ENCODE data around the gene PTPN20.

PTPN20 gene

DNA sequence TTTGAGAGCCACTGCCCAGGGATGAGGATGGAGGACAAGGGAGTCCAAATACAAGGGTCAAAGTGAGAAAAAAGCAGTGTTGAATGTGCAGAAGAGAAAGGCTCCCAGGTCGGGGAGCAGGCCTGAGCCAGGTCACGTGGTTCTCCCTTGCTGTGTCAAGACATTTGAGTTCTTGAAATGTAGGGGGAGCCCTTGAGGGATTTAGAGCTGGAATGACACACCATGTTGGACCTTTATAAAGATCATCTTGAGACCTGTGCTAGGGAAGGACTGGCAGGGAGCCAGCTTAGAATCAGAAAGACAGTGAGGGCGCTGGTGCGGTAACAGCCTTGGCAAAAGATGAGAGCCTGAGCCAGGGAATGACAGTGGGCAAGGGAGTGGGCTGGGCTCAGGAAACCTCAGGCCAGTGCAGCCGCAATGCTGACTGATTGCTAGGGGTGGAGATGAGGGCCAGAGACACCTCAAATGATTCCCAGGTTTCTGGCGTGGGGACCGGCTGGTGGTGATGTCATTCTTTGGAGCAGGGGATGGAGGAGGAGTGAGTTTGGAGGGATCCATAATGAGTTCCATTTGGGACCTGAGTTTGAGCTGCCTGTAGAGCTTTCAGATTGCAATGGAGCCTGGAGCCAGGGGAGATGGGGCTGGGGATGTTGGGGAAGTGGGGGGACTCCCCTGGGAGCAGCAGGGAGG is 120.1 kb downstream of the PTPN20 start:
- ATAC-seq = no peak
- TF ChIP-seq PPARA (CRISPR knock-in tag; IDR thresholded peaks at IDR 0.05; ENCODE audit: borderline replicate concordance) (no peak), CSDC2 (CRISPR knock-in tag; IDR thresholded peaks at IDR 0.05) (no peak), TOX (CRISPR knock-in tag; IDR thresholded peaks at IDR 0.05; ENCODE audit: borderline replicate concordance) (no peak), ARNTL (CRISPR knock-in tag; IDR thresholded peaks at IDR 0.05; ENCODE audit: borderline replicate concordance, low read depth) (no peak), ZFP3 (CRISPR knock-in tag; IDR thresholded peaks at IDR 0.05) (no peak), SNAI2 (CRISPR knock-in tag; IDR thresholded peaks at IDR 0.05) (no peak), ZFP30 (CRISPR knock-in tag; IDR thresholded peaks at IDR 0.05) (no peak), RARB (CRISPR knock-in tag; IDR thresholded peaks at IDR 0.05) (no peak)
- TF ChIP-seq, protein P1, sequence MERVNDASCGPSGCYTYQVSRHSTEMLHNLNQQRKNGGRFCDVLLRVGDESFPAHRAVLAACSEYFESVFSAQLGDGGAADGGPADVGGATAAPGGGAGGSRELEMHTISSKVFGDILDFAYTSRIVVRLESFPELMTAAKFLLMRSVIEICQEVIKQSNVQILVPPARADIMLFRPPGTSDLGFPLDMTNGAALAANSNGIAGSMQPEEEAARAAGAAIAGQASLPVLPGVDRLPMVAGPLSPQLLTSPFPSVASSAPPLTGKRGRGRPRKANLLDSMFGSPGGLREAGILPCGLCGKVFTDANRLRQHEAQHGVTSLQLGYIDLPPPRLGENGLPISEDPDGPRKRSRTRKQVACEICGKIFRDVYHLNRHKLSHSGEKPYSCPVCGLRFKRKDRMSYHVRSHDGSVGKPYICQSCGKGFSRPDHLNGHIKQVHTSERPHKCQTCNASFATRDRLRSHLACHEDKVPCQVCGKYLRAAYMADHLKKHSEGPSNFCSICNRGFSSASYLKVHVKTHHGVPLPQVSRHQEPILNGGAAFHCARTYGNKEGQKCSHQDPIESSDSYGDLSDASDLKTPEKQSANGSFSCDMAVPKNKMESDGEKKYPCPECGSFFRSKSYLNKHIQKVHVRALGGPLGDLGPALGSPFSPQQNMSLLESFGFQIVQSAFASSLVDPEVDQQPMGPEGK (CRISPR knock-in tag; IDR thresholded peaks at IDR 0.05; ENCODE audit: borderline replicate concordance) = no peak

DNA sequence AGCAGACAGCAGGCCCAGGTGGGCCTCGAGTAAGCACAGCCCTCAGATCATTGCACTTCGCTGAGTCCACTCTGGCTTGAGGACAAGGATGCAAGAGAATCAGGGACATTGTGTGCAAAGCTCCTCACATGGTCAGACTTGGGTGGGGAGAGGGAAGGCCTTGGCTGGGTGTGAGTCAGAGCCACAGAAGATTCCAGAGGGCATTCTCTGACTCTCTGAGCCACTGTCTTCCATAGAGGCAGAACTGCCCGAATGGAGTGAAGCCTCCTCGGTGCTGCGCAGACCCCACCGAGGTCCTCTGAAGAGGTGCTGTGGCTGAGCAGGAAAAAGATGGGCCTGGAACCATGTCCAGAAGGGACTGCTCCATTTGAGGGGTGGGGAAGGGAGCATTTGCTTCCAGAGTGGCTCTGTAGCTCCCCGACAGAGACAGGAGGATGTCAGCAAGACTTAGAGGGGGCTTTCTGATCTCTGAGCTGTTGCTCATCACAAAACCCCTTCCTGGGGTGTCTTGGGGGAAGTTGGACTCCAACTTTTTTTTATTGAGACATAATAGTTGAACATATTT is 120.8 kb downstream of the PTPN20 start:
- TF ChIP-seq TCF4 (CRISPR knock-in tag; IDR thresholded peaks at IDR 0.05; ENCODE audit: borderline replicate concordance) = no peak
- TF ChIP-seq, protein P2, sequence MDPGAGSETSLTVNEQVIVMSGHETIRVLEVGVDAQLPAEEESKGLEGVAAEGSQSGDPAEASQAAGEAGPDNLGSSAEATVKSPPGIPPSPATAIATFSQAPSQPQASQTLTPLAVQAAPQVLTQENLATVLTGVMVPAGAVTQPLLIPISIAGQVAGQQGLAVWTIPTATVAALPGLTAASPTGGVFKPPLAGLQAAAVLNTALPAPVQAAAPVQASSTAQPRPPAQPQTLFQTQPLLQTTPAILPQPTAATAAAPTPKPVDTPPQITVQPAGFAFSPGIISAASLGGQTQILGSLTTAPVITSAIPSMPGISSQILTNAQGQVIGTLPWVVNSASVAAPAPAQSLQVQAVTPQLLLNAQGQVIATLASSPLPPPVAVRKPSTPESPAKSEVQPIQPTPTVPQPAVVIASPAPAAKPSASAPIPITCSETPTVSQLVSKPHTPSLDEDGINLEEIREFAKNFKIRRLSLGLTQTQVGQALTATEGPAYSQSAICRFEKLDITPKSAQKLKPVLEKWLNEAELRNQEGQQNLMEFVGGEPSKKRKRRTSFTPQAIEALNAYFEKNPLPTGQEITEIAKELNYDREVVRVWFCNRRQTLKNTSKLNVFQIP (CRISPR knock-in tag; IDR thresholded peaks at IDR 0.05; ENCODE audit: borderline replicate concordance, low read depth) = no peak
- TF ChIP-seq SNAI2 (CRISPR knock-in tag; IDR thresholded peaks at IDR 0.05) = no peak
- no peak for TF ChIP-seq OSR1 (CRISPR knock-in tag; IDR thresholded peaks at IDR 0.05)
- no peak for TF ChIP-seq PPARA (CRISPR knock-in tag; IDR thresholded peaks at IDR 0.05; ENCODE audit: borderline replicate concordance)
- TF ChIP-seq ARNTL (CRISPR knock-in tag; IDR thresholded peaks at IDR 0.05; ENCODE audit: borderline replicate concordance, low read depth) = no peak
- TF ChIP-seq RARB (CRISPR knock-in tag; IDR thresholded peaks at IDR 0.05) = no peak
- TF ChIP-seq CSDC2 (CRISPR knock-in tag; IDR thresholded peaks at IDR 0.05) = no peak
- TF ChIP-seq, protein P3, sequence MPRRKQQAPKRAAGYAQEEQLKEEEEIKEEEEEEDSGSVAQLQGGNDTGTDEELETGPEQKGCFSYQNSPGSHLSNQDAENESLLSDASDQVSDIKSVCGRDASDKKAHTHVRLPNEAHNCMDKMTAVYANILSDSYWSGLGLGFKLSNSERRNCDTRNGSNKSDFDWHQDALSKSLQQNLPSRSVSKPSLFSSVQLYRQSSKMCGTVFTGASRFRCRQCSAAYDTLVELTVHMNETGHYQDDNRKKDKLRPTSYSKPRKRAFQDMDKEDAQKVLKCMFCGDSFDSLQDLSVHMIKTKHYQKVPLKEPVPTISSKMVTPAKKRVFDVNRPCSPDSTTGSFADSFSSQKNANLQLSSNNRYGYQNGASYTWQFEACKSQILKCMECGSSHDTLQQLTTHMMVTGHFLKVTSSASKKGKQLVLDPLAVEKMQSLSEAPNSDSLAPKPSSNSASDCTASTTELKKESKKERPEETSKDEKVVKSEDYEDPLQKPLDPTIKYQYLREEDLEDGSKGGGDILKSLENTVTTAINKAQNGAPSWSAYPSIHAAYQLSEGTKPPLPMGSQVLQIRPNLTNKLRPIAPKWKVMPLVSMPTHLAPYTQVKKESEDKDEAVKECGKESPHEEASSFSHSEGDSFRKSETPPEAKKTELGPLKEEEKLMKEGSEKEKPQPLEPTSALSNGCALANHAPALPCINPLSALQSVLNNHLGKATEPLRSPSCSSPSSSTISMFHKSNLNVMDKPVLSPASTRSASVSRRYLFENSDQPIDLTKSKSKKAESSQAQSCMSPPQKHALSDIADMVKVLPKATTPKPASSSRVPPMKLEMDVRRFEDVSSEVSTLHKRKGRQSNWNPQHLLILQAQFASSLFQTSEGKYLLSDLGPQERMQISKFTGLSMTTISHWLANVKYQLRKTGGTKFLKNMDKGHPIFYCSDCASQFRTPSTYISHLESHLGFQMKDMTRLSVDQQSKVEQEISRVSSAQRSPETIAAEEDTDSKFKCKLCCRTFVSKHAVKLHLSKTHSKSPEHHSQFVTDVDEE (CRISPR knock-in tag; IDR thresholded peaks at IDR 0.05) = no peak
- TF ChIP-seq ZC3H10 (CRISPR knock-in tag; IDR thresholded peaks at IDR 0.05) = no peak
- TF ChIP-seq BACH2 (CRISPR knock-in tag; IDR thresholded peaks at IDR 0.05; ENCODE audit: borderline replicate concordance) = no peak
- TF ChIP-seq TOX (CRISPR knock-in tag; IDR thresholded peaks at IDR 0.05; ENCODE audit: borderline replicate concordance) = no peak
- TF ChIP-seq ISL1 (CRISPR knock-in tag; IDR thresholded peaks at IDR 0.05) = no peak
- no peak for TF ChIP-seq ZNF565 (CRISPR knock-in tag; conservative IDR thresholded peaks at IDR 0.05; ENCODE audit: low read depth)
- ATAC-seq = no peak

DNA sequence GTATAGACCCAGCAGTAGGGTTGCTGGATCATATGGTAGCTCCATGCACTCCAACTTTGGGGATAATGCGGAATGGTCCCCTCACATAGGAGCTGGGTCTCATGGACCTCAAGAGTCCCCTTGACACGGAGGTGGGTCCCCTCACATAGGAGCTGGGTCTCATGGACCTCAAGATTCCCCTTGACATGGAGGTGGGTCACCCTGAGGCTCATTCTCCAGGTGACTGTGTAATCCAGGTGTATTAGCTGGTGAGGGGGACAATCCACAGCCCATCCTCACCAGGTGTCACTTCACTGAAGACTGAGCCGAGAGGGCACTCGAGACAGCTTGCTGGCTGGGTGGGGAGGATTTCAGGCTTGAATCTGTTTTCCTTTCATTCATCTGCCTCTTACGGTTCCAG is 121.9 kb downstream of the PTPN20 start:
- no peak for ATAC-seq
- TF ChIP-seq ZNF565 (CRISPR knock-in tag; conservative IDR thresholded peaks at IDR 0.05; ENCODE audit: low read depth) = no peak
- TF ChIP-seq, protein P4, sequence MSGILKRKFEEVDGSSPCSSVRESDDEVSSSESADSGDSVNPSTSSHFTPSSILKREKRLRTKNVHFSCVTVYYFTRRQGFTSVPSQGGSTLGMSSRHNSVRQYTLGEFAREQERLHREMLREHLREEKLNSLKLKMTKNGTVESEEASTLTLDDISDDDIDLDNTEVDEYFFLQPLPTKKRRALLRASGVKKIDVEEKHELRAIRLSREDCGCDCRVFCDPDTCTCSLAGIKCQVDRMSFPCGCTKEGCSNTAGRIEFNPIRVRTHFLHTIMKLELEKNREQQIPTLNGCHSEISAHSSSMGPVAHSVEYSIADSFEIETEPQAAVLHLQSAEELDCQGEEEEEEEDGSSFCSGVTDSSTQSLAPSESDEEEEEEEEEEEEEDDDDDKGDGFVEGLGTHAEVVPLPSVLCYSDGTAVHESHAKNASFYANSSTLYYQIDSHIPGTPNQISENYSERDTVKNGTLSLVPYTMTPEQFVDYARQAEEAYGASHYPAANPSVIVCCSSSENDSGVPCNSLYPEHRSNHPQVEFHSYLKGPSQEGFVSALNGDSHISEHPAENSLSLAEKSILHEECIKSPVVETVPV (CRISPR knock-in tag; IDR thresholded peaks at IDR 0.05) = no peak
- TF ChIP-seq PPARA (CRISPR knock-in tag; IDR thresholded peaks at IDR 0.05; ENCODE audit: borderline replicate concordance) = no peak
- no peak for TF ChIP-seq ZC3H10 (CRISPR knock-in tag; IDR thresholded peaks at IDR 0.05)
- TF ChIP-seq ISL1 (CRISPR knock-in tag; IDR thresholded peaks at IDR 0.05) = no peak
- TF ChIP-seq RARB (CRISPR knock-in tag; IDR thresholded peaks at IDR 0.05) = no peak
- TF ChIP-seq ESRRG (CRISPR knock-in tag; IDR thresholded peaks at IDR 0.05) = no peak
- no peak for TF ChIP-seq OSR1 (CRISPR knock-in tag; IDR thresholded peaks at IDR 0.05)
- TF ChIP-seq ARNTL (CRISPR knock-in tag; IDR thresholded peaks at IDR 0.05; ENCODE audit: borderline replicate concordance, low read depth) = no peak
- no peak for TF ChIP-seq ZNF70 (CRISPR knock-in tag; IDR thresholded peaks at IDR 0.05)
- TF ChIP-seq, protein P3 (CRISPR knock-in tag; IDR thresholded peaks at IDR 0.05) = no peak
- TF ChIP-seq TOX (CRISPR knock-in tag; IDR thresholded peaks at IDR 0.05; ENCODE audit: borderline replicate concordance) = no peak
- no peak for TF ChIP-seq BACH2 (CRISPR knock-in tag; IDR thresholded peaks at IDR 0.05; ENCODE audit: borderline replicate concordance)
- TF ChIP-seq ZFP3 (CRISPR knock-in tag; IDR thresholded peaks at IDR 0.05) = no peak
- no peak for TF ChIP-seq ZNF8 (CRISPR knock-in tag; IDR thresholded peaks at IDR 0.05)
- TF ChIP-seq, protein P2 (CRISPR knock-in tag; IDR thresholded peaks at IDR 0.05; ENCODE audit: borderline replicate concordance, low read depth) = no peak
- no peak for TF ChIP-seq SNAI2 (CRISPR knock-in tag; IDR thresholded peaks at IDR 0.05)

Data from SK-N-SH treated with all-trans-retinoic acid at 6 μM for 48 hours (cell line).